Adipose tissue (tissue), 3 donors: Measurements from ENCODE around the gene VPS13D. TPM values are rescaled to one million over a fixed set of nuclear protein-coding genes. Genes with fewer than 3 reads are reported as not detected.
"Not testable (repeated sequence)": the region's sequence is repeated elsewhere in the genome, so short reads cannot be mapped to it uniquely, and the experiment has no call there.

Experiments
- H3K27ac ChIP-seq: one replicate; pipeline ENCODE4 v1.5.1; 2013; ENCODE audit warnings: low read depth, low read length
- WGBS, 3 donors: extraction: QIAGEN DNeasy Blood & Tissue Kit; methylation state at CpG; one replicate each; pipeline ENCODE4 v1.1.7; 2013; 5-methylcytosine and 5-hydroxymethylcytosine counted together
- polyA plus RNA-seq, 3 donors: library from polyadenylated mRNA; stranded (reverse); fragments of 200-250 nt; gene quantifications; one replicate each; pipeline ENCODE4 v1.2.3, GENCODE V29; 2013
- donor health status: healthy with polysubstance abuse.
- donor health status: Bipolar disorder and iron deficiency.
- donor health status: healthy.

The VPS13D gene
- polyA plus RNA-seq, 3 donors, result 10.6 to 40.7 (median 23.4) TPM

- no peak overlapping the region for H3K27ac ChIP-seq
- WGBS, 3 donors, result 33 to 68% (median 48%) methylated on average over 1 of the region's 1 CpG
Measured at GRCh38 chr1:12314333-12314903, 84.6 kb downstream of the VPS13D start.

- 53 to 79% (median 68%) methylated on average over 2 of the region's 2 CpGs for WGBS, 3 donors
- no peak overlapping the region for H3K27ac ChIP-seq
Measured at GRCh38 chr1:12315146-12315545, 85.3 kb downstream of the VPS13D start.

- H3K27ac ChIP-seq, result no peak overlapping the region
- 60 to 83% (median 76%) methylated on average over 2 of the region's 2 CpGs for WGBS, 3 donors
Measured at GRCh38 chr1:12316331-12316730, 86.5 kb downstream of the VPS13D start.

GRCh38 chr1:12320486-12320885, 90.7 kb downstream of the VPS13D start:
- 74 to 80% (median 78%) methylated on average over 2 of the region's 2 CpGs for WGBS, 3 donors

GRCh38 chr1:12324423-12324822, 94.6 kb downstream of the VPS13D start:
- WGBS, 3 donors, result 96 to 99% (median 98%) methylated on average over 3 of the region's 3 CpGs
- no peak overlapping the region for H3K27ac ChIP-seq

More at GRCh38 chr1:12320486-12320885, 90.7 kb downstream of the VPS13D start:
- no peak overlapping the region for H3K27ac ChIP-seq

- not testable (repeated sequence) for H3K27ac ChIP-seq
- 97 to 99% (median 99%) methylated on average over 5 of the region's 5 CpGs for WGBS, 3 donors
Measured at GRCh38 chr1:12324973-12325372, 95.1 kb downstream of the VPS13D start.

GRCh38 chr1:12326986-12327385, 97.2 kb downstream of the VPS13D start:
- no peak overlapping the region for H3K27ac ChIP-seq
- 78 to 94% (median 93%) methylated on average over 5 of the region's 5 CpGs for WGBS, 3 donors

GRCh38 chr1:12327566-12327965, 97.7 kb downstream of the VPS13D start:
- no peak overlapping the region for H3K27ac ChIP-seq
- 50 to 96% (median 95%) methylated on average over 7 of the region's 7 CpGs for WGBS, 3 donors

- H3K27ac ChIP-seq, result no peak overlapping the region
- WGBS, 3 donors, result 41 to 78% (median 71%) methylated on average over 11 of the region's 11 CpGs
Measured at GRCh38 chr1:12333036-12333785, 103.4 kb downstream of the VPS13D start.

GRCh38 chr1:12335815-12336214, 106.0 kb downstream of the VPS13D start:
- H3K27ac ChIP-seq, result no peak overlapping the region
- 77 to 95% (median 93%) methylated on average over 4 of the region's 4 CpGs for WGBS, 3 donors

GRCh38 chr1:12336413-12336812, 106.6 kb downstream of the VPS13D start:
- no peak overlapping the region for H3K27ac ChIP-seq
- 32 to 59% (median 52%) methylated on average over 1 of the region's 1 CpG for WGBS, 3 donors

- no peak overlapping the region for H3K27ac ChIP-seq
- WGBS, 3 donors, result 60 to 70% (median 65%) methylated on average over 4 of the region's 4 CpGs
Measured at GRCh38 chr1:12338017-12338416, 108.2 kb downstream of the VPS13D start.

GRCh38 chr1:12338823-12339222, 109.0 kb downstream of the VPS13D start:
- 27 to 60% (median 59%) methylated on average over 1 of the region's 1 CpG for WGBS, 3 donors
- H3K27ac ChIP-seq, result no peak overlapping the region

- 46 to 65% (median 64%) methylated on average over 3 of the region's 3 CpGs for WGBS, 3 donors
- no peak overlapping the region for H3K27ac ChIP-seq
Measured at GRCh38 chr1:12339396-12339795, 109.6 kb downstream of the VPS13D start.

- 43 to 66% (median 60%) methylated on average over 4 of the region's 4 CpGs for WGBS, 3 donors
- no peak overlapping the region for H3K27ac ChIP-seq
Measured at GRCh38 chr1:12339811-12340543, 110.1 kb downstream of the VPS13D start.

GRCh38 chr1:12340544-12340930, 110.7 kb downstream of the VPS13D start:
- 50 to 69% (median 69%) methylated on average over 3 of the region's 3 CpGs for WGBS, 3 donors
- H3K27ac ChIP-seq, result no peak overlapping the region

- H3K27ac ChIP-seq, result no peak overlapping the region
- 83 to 87% (median 86%) methylated on average over 6 of the region's 6 CpGs for WGBS, 3 donors
Measured at GRCh38 chr1:12341667-12342066, 111.8 kb downstream of the VPS13D start.

- WGBS, 3 donors, result 41 to 73% (median 59%) methylated on average over 8 of the region's 8 CpGs
- peak overlapping the region; percentile 3 for H3K27ac ChIP-seq
Measured at GRCh38 chr1:12342401-12343003, 112.7 kb downstream of the VPS13D start.
